Chondrocyte (in vitro differentiated cells): ENCODE results near the gene GNAS. TPM values are rescaled to one million over a fixed set of nuclear protein-coding genes. Genes with fewer than 3 reads are reported as not detected.

Source experiments
- DNase-seq: peaks from one replicate; pipeline ENCODE4 v3.0.0; 2021; ENCODE audit warnings: mixed read lengths, low spot score
- H3K27ac Mint-ChIP-seq: one replicate; pipeline ENCODE4 v1.8.0; 2021; ENCODE audit warnings: mild to moderate bottlenecking, moderate library complexity, mixed read lengths; ENCODE audit not compliant: unreplicated experiment
- H3K27me3 Mint-ChIP-seq: 2 replicates; pipeline ENCODE4 v1.8.0; 2021; ENCODE audit warnings: low read depth, mixed read lengths
- H3K36me3 Mint-ChIP-seq: 2 replicates; pipeline ENCODE4 v1.8.0; 2021; ENCODE audit warnings: low read depth, mixed read lengths
- H3K4me1 Mint-ChIP-seq: 2 replicates; pipeline ENCODE4 v1.8.0; 2021; ENCODE audit warnings: low read depth, mild to moderate bottlenecking, mixed read lengths
- H3K4me3 Mint-ChIP-seq: one replicate; pipeline ENCODE4 v1.8.0; 2021; ENCODE audit warnings: mild to moderate bottlenecking, moderate library complexity, mixed read lengths; ENCODE audit not compliant: unreplicated experiment
- H3K9me3 Mint-ChIP-seq: 2 replicates; pipeline ENCODE4 v1.8.0; 2021; ENCODE audit warnings: low read depth, mixed read lengths
- CTCF ChIP-seq: fragments of 200-600 bp; sonication (generic); IDR thresholded peaks from 2 replicates; pipeline ENCODE4 v1.5.0; 2021; ENCODE audit warnings: antibody characterized with exemption, mild to moderate bottlenecking, moderate library complexity
- total RNA-seq: library from RNA; stranded (reverse); gene quantifications from 3 replicates; pipeline ENCODE4 v1.2.1, GENCODE V29; 2021

Gene GNAS
- total RNA-seq, 1 donor from 2014 or later, result 1,374 TPM

DNA sequence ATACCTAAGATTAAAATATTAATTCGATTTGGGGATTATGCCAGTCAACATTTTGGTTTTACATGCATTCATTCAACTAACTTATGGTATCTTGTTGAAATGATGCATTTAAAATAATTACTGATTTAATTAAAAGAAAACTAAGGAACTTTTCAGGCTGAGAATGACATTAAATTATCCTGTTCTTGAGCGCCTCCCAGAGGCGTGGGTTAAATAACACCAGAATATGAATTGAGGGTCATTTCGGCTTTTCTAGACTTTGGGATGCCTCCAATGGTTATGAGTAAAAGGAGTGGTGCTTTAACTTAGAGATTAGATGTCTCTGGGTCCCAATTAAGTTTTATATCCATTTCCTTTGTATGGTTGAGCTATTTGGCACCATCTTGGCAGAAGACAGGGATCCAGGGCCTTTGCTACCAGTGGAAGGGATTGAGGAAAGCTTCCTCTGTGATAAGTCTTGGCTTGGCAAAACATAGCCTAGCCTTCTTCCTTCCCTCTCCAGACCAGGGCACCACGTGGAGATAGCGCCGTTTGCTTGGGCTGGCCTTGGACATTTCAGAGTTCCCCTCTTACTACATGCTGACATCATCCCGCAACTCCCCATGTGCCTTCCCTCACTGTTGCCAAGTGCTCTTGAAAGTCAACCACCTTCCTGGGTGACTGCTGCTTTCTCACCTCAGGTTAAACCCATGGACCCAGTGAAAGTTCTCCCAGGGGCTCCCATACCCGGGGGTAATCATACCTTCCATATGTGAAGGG lies 28.7 kb downstream of the GNAS start:
- H3K4me1 Mint-ChIP-seq, result peaks cover 18% of the 10 kb centered on the region
- no peaks in the 10 kb centered on the region for H3K36me3 Mint-ChIP-seq
- no peak overlapping the region for H3K4me3 Mint-ChIP-seq
- no peak overlapping the region for H3K27ac Mint-ChIP-seq
- H3K27me3 Mint-ChIP-seq, result no peaks in the 10 kb centered on the region
- DNase-seq, result no peak
- no peaks in the 10 kb centered on the region for H3K9me3 Mint-ChIP-seq
- TF ChIP-seq CTCF, result peak; percentile 45

- Mint-ChIP-seq H3K27ac (peak overlapping the region; percentile 92), H3K36me3 (no peaks in the 10 kb centered on the region)
These were observed 30.2 kb downstream of the GNAS start for GRCh38 chr20:58882704-58883089.

DNA sequence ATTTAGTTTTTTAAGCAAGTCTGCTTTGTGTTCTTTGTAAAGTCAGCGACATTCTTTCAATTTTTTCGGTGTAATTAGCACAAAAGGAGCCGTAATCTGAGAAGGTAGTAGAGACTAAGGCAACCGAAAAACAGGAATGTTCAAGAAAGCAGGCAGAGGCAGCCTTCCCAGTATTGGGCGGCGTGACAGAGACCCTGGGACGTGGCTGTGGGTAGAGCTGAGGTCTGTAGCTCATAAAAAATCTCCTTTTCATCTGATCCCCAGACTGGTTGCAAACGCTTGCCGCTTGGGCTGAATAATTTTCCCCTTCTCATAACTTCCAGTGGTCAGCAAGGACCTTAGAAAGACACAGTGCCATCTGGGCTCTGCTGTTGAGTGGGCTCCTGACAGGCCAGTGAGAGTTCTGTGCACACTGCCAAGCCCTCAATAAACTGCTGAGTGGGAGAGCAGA lies 30.8 kb downstream of the GNAS start:
- no peak for TF ChIP-seq CTCF
- H3K4me3 Mint-ChIP-seq, result peak overlapping the region; percentile 37
- no peaks in the 10 kb centered on the region for H3K9me3 Mint-ChIP-seq
- no peak for DNase-seq
- H3K36me3 Mint-ChIP-seq, result no peaks in the 10 kb centered on the region
- no peaks in the 10 kb centered on the region for H3K27me3 Mint-ChIP-seq
- H3K27ac Mint-ChIP-seq, result peak overlapping the region; percentile 92
- H3K4me1 Mint-ChIP-seq, result peaks cover 26% of the 10 kb centered on the region

More at GRCh38 chr20:58882704-58883089, 30.2 kb downstream of the GNAS start:
- no peak for TF ChIP-seq CTCF
- no peaks in the 10 kb centered on the region for H3K27me3 Mint-ChIP-seq
- H3K9me3 Mint-ChIP-seq, result no peaks in the 10 kb centered on the region
- H3K4me3 Mint-ChIP-seq, result peak overlapping the region; percentile 8
- peaks cover 21% of the 10 kb centered on the region for H3K4me1 Mint-ChIP-seq
- no peak for DNase-seq

DNA sequence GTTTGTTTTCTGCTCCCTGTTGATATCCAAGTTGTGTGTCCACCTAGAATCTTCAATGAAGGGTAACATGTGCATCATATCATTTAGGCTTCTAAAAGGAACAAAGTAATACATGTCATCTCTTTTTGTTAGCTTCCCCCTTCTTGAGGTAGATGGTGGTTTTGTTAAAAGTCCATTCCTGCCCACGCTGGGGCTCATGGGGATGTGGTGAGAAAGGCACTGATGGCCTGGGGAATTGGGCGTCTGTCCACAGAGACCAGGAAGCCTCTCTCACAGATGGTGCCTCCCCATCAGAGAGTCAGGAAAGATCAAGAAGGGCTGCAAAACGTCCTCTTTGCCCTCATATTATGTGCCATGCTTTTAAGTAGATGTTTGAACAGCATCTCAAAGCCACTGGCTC lies 32.5 kb downstream of the GNAS start:
- no peak overlapping the region for H3K4me3 Mint-ChIP-seq
- H3K36me3 Mint-ChIP-seq, result no peaks in the 10 kb centered on the region
- TF ChIP-seq CTCF, result no peak
- H3K27ac Mint-ChIP-seq, result no peak overlapping the region
- no peaks in the 10 kb centered on the region for H3K9me3 Mint-ChIP-seq
- H3K27me3 Mint-ChIP-seq, result no peaks in the 10 kb centered on the region
- peaks cover 26% of the 10 kb centered on the region for H3K4me1 Mint-ChIP-seq
- DNase-seq, result no peak

DNA sequence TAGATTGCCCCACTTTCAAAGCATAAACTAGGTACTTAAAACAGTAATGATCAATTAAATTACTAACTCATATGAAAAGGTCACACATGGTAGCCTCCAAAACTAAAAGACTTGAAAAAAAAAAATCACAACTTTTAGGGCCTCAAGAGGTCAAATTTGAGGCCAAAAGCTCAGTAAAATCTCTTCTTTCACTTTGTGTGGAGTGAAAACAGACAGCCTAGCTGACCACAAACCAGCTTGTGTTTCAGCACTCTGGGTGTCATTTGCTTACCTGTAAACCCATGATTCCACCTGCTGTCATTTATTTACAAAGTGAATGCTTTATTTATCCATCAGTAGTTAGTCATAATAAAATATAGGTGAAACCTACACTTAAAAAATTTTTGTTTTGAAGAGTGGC lies 34.0 kb downstream of the GNAS start:
- no peaks in the 10 kb centered on the region for H3K27me3 Mint-ChIP-seq
- H3K36me3 Mint-ChIP-seq, result no peaks in the 10 kb centered on the region
- no peak overlapping the region for H3K27ac Mint-ChIP-seq
- no peaks in the 10 kb centered on the region for H3K9me3 Mint-ChIP-seq
- no peak overlapping the region for H3K4me3 Mint-ChIP-seq
- DNase-seq, result no peak
- no peak for TF ChIP-seq CTCF
- peaks cover 26% of the 10 kb centered on the region for H3K4me1 Mint-ChIP-seq
